Hepatocyte (in vitro differentiated cells): Measurements from ENCODE around the gene TTC28. TPM values are rescaled to one million over a fixed set of nuclear protein-coding genes. Genes with fewer than 3 reads are reported as not detected.

Experiments used
- DNase-seq: peaks from one replicate; pipeline ENCODE4 v3.0.0-alpha.2; 2016; ENCODE audit warnings: low spot score
- H2AFZ ChIP-seq: fragments of 200-600 bp; sonication (generic); 2 replicates; pipeline ENCODE4 v1.6.0; 2016; ENCODE audit warnings: antibody characterized with exemption, mild to moderate bottlenecking
- H3K27ac ChIP-seq: fragments of 200-600 bp; sonication (generic); 2 replicates; pipeline ENCODE4 v1.5.1; 2016; ENCODE audit warnings: mild to moderate bottlenecking
- H3K27me3 ChIP-seq: fragments of 200-600 bp; sonication (generic); 2 replicates; pipeline ENCODE4 v1.6.1; 2016
- H3K36me3 ChIP-seq: fragments of 200-600 bp; sonication (generic); replicated peaks from 2 replicates; pipeline ENCODE4 v1.5.1; 2016; ENCODE audit warnings: low read depth; ENCODE audit not compliant: insufficient read depth
- H3K4me1 ChIP-seq: fragments of 200-600 bp; sonication (generic); 2 replicates; pipeline ENCODE4 v1.5.1; 2016; ENCODE audit warnings: mild to moderate bottlenecking, moderate library complexity; ENCODE audit not compliant: insufficient read depth
- H3K4me2 ChIP-seq: fragments of 200-600 bp; sonication (generic); 2 replicates; pipeline ENCODE4 v1.6.0; 2016
- H3K4me3 ChIP-seq: fragments of 200-600 bp; sonication (generic); 2 replicates; pipeline ENCODE4 v1.5.1; 2016; ENCODE audit warnings: mild to moderate bottlenecking
- H3K79me2 ChIP-seq: fragments of 200-600 bp; sonication (generic); 2 replicates; pipeline ENCODE4 v1.6.0; 2017; ENCODE audit warnings: mild to moderate bottlenecking
- H3K9me2 ChIP-seq: fragments of 200-600 bp; sonication (generic); replicated peaks from 2 replicates; pipeline ENCODE4 v1.6.0; 2017; ENCODE audit warnings: mild to moderate bottlenecking; ENCODE audit not compliant: insufficient read depth
- H3K9me3 ChIP-seq: fragments of 200-600 bp; sonication (generic); 2 replicates; pipeline ENCODE4 v1.5.1; 2016; ENCODE audit warnings: low read depth, mild to moderate bottlenecking
- H4K20me1 ChIP-seq: fragments of 200-600 bp; sonication (generic); 2 replicates; pipeline ENCODE4 v1.6.0; 2016; ENCODE audit warnings: mild to moderate bottlenecking; ENCODE audit not compliant: insufficient read depth, poor library complexity, severe bottlenecking
- EZH2 ChIP-seq: fragments of 200-600 bp; sonication (generic); IDR thresholded peaks from 2 replicates; pipeline ENCODE4 v1.6.1; 2016; ENCODE audit warnings: antibody characterized with exemption, mild to moderate bottlenecking, borderline replicate concordance
- EZH2phosphoT487 ChIP-seq: fragments of 200-600 bp; sonication (generic); IDR thresholded peaks from one replicate; pipeline ENCODE4 v1.6.1; 2018; ENCODE audit warnings: antibody characterized with exemption, mild to moderate bottlenecking, low read depth, moderate library complexity; ENCODE audit not compliant: unreplicated experiment, severe bottlenecking
- WGBS: methylation state at CpG from one replicate; pipeline ENCODE4 v1.1.6; 2016; ENCODE audit warnings: low lambda C conversion rate; ENCODE audit errors: missing lambda C conversion rate; 5-methylcytosine and 5-hydroxymethylcytosine counted together
- polyA plus RNA-seq: library from polyadenylated mRNA; unstranded; fragments of >200 nt; fragmentation: Nextera tagmentation; extraction: Ambion mirVana; gene quantifications from 2 replicates; pipeline ENCODE4 v1.2.1, GENCODE V29; 2016
- total RNA-seq: library from RNA; depleted of rRNA; stranded (reverse); fragments of >200 nt; gene quantifications from 2 replicates; pipeline ENCODE4 v1.2.3, GENCODE V29; 2014
- TF ChIP-seq, protein P1 (sequence below): fragments of 200-600 bp; sonication (generic); IDR thresholded peaks from 2 replicates; pipeline ENCODE4 v1.5.1; 2016; ENCODE audit warnings: antibody characterized with exemption, mild to moderate bottlenecking; ENCODE audit not compliant: poor library complexity

The TTC28 gene
- total and polyA plus RNA-seq, 2 experiments from 2014 or later = 14.7 to 30.4 TPM

DNA sequence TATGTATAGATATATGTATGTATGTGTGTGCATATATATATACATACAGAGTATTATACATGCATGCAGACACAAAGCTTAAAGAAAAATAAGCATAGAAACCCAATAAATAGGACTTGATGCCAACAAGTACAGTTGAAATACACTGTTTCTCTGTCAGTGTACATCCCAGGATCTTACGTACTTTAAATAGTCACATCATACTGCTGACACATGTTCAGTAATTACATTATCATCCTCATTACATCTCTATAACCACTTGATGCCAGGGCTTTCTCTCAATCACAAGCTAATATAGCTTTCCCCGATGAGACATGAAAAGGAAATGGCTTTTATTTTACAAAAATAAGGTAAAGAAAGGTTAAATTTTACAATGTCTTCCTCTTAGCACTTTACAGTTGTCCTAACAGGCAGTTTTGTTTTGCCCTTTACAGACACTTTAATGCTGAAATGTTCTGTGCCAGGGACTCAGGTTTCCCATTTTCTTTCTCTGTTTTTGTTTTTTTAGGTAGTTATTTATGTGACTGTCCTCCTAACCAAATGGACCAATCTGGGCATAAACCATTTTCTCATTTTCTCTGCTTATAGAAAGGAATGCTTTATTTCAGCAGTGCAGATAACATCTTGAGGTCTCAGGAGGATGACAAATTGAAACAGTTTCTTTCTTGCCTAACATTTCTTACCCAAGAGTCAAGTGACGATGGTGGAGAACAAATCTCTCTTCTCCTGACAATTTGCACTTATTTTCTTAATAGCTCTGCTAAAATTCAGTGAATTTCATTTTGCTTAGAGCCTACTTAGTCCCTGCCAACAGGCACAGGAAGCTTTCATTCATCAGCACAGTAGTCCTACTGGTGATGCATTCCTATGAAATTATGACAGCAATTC, 350.2 kb downstream of the TTC28 start:
- Histone ChIP-seq H3K4me2 (no peak overlapping the region), H2AFZ (no peak overlapping the region), H3K27me3 (no peaks in the 10 kb centered on the region), H3K4me3 (no peak overlapping the region), H3K9me2 (no peaks in the 10 kb centered on the region), H3K9me3 (no peaks in the 10 kb centered on the region), H3K36me3 (no peaks in the 10 kb centered on the region), H3K27ac (no peak overlapping the region), H3K4me1 (no peaks in the 10 kb centered on the region), H4K20me1 (peaks cover 3% of the 10 kb centered on the region), H3K79me2 (peaks cover 9% of the 10 kb centered on the region)
- DNase-seq = no peak
- TF ChIP-seq EZH2 (no peak), EZH2phosphoT487 (no peak)
- TF ChIP-seq, protein P1, sequence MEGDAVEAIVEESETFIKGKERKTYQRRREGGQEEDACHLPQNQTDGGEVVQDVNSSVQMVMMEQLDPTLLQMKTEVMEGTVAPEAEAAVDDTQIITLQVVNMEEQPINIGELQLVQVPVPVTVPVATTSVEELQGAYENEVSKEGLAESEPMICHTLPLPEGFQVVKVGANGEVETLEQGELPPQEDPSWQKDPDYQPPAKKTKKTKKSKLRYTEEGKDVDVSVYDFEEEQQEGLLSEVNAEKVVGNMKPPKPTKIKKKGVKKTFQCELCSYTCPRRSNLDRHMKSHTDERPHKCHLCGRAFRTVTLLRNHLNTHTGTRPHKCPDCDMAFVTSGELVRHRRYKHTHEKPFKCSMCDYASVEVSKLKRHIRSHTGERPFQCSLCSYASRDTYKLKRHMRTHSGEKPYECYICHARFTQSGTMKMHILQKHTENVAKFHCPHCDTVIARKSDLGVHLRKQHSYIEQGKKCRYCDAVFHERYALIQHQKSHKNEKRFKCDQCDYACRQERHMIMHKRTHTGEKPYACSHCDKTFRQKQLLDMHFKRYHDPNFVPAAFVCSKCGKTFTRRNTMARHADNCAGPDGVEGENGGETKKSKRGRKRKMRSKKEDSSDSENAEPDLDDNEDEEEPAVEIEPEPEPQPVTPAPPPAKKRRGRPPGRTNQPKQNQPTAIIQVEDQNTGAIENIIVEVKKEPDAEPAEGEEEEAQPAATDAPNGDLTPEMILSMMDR = no peak
- 62% methylated on average over 3 of the region's 3 CpGs for WGBS

GRCh38 chr22:28328756-28329155, 350.9 kb downstream of the TTC28 start:
- Histone ChIP-seq H3K4me2 (no peak overlapping the region), H3K27me3 (no peaks in the 10 kb centered on the region), H4K20me1 (peaks cover 3% of the 10 kb centered on the region), H2AFZ (no peak overlapping the region), H3K4me3 (no peak overlapping the region), H3K79me2 (peaks cover 9% of the 10 kb centered on the region), H3K9me3 (no peaks in the 10 kb centered on the region), H3K27ac (no peak overlapping the region), H3K36me3 (no peaks in the 10 kb centered on the region), H3K4me1 (no peaks in the 10 kb centered on the region), H3K9me2 (no peaks in the 10 kb centered on the region)
- TF ChIP-seq, protein P1 = no peak
- TF ChIP-seq EZH2 (no peak), EZH2phosphoT487 (no peak)
- no peak for DNase-seq
- 94% methylated on average over 1 of the region's 1 CpG for WGBS

DNA sequence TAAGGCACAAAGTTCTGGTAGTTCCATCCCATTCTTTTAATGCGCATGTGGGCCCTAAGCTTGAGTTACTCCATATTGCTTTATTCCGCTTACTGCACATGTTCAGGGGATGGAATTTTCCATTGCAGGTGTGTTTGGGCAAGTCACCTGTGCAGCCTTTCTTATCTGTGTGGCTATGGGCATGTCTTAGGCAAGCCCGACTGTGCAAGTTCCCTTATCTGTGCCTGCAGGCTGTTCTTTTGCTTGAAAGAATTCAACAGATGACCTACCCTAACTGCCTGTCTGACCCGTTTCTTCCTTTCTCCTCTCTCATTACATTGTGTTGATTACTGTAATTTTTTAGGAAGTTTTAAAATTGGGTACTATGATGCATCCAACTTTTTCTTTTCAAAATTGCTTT, 363.6 kb downstream of the TTC28 start:
- 59% methylated on average over 4 of the region's 4 CpGs for WGBS
- no peak overlapping the region for H3K4me2 ChIP-seq
- no peaks in the 10 kb centered on the region for H3K27me3 ChIP-seq

More for the DNA sequence above, 363.6 kb downstream of the TTC28 start:
- peak; percentile 54 for DNase-seq
- Histone ChIP-seq H3K4me3 (no peak overlapping the region), H3K9me3 (no peaks in the 10 kb centered on the region), H3K79me2 (peaks cover 4% of the 10 kb centered on the region), H3K9me2 (no peaks in the 10 kb centered on the region), H3K4me1 (peaks cover 11% of the 10 kb centered on the region), H3K36me3 (no peaks in the 10 kb centered on the region), H3K27ac (peak overlapping the region; percentile 61), H4K20me1 (peaks cover 3% of the 10 kb centered on the region), H2AFZ (no peak overlapping the region)
- no peak for TF ChIP-seq EZH2phosphoT487
- TF ChIP-seq, protein P1 = no peak
- no peak for TF ChIP-seq EZH2
